ENCODE results near the gene IQCH. TPM values are rescaled to one million over a fixed set of nuclear protein-coding genes. Genes with fewer than 3 reads are reported as not detected.

The IQCH gene
- total and polyA plus RNA-seq, 2 donors, result 0.91 to 1.8 TPM

GRCh38 chr15:67511606-67512005 lies 257.0 kb downstream of the IQCH start:
- WGBS, result 92% methylated on average over 3 of the region's 3 CpGs

GRCh38 chr15:67512140-67512539 lies 257.6 kb downstream of the IQCH start:
- H3K9me3 ChIP-seq (ENCODE audit: control insufficient read depth in 2 of 2, insufficient read depth in 1 of 2, low read length in 1 of 2), result no peaks in the 10 kb centered on the region
- H3K4me3 ChIP-seq (ENCODE audit: low read length in 2 of 2), result no peak overlapping the region
- no peak for DNase-seq (ENCODE audit: low read depth in 6 of 9, low spot score in 9 of 9)
- H3K27me3 ChIP-seq (ENCODE audit: control insufficient read depth in 2 of 2, insufficient read depth in 1 of 2, low read length in 1 of 2), result no peaks in the 10 kb centered on the region
- no peak overlapping the region for H3K27ac ChIP-seq (ENCODE audit: low read depth in 1 of 2, low read length in 1 of 2)
- no peaks in the 10 kb centered on the region for H3K36me3 ChIP-seq (ENCODE audit: control insufficient read depth in 2 of 2, insufficient read depth in 2 of 2, low read length in 1 of 2)
- no peaks in the 10 kb centered on the region for H3K4me1 ChIP-seq (ENCODE audit: control insufficient read depth in 2 of 2, insufficient read depth in 2 of 2, low read length in 2 of 2)
- WGBS, result 80% methylated on average over 3 of the region's 3 CpGs

More at GRCh38 chr15:67511606-67512005, 257.0 kb downstream of the IQCH start:
- Histone ChIP-seq H3K36me3 (ENCODE audit: control insufficient read depth in 2 of 2, insufficient read depth in 2 of 2, low read length in 1 of 2) (no peaks in the 10 kb centered on the region), H3K27ac (ENCODE audit: low read depth in 1 of 2, low read length in 1 of 2) (no peak overlapping the region), H3K4me3 (ENCODE audit: low read length in 2 of 2) (no peak overlapping the region), H3K27me3 (ENCODE audit: control insufficient read depth in 2 of 2, insufficient read depth in 1 of 2, low read length in 1 of 2) (no peaks in the 10 kb centered on the region), H3K4me1 (ENCODE audit: control insufficient read depth in 2 of 2, insufficient read depth in 2 of 2, low read length in 2 of 2) (no peaks in the 10 kb centered on the region), H3K9me3 (ENCODE audit: control insufficient read depth in 2 of 2, insufficient read depth in 1 of 2, low read length in 1 of 2) (no peaks in the 10 kb centered on the region)
- DNase-seq (ENCODE audit: low read depth in 6 of 9, low spot score in 9 of 9), result peak in 1 of 9 donors; percentile 12

- Histone ChIP-seq H3K27ac (ENCODE audit: low read depth in 1 of 2, low read length in 1 of 2) (no peak overlapping the region), H3K36me3 (ENCODE audit: control insufficient read depth in 2 of 2, insufficient read depth in 2 of 2, low read length in 1 of 2) (no peaks in the 10 kb centered on the region), H3K4me1 (ENCODE audit: control insufficient read depth in 2 of 2, insufficient read depth in 2 of 2, low read length in 2 of 2) (no peaks in the 10 kb centered on the region), H3K4me3 (ENCODE audit: low read length in 2 of 2) (no peak overlapping the region), H3K9me3 (ENCODE audit: control insufficient read depth in 2 of 2, insufficient read depth in 1 of 2, low read length in 1 of 2) (no peaks in the 10 kb centered on the region), H3K27me3 (ENCODE audit: control insufficient read depth in 2 of 2, insufficient read depth in 1 of 2, low read length in 1 of 2) (no peaks in the 10 kb centered on the region)
- 91% methylated on average over 9 of the region's 9 CpGs for WGBS
- no peak for DNase-seq (ENCODE audit: low read depth in 6 of 9, low spot score in 9 of 9)
Measured at GRCh38 chr15:67512933-67513714, 258.5 kb downstream of the IQCH start.

DNA sequence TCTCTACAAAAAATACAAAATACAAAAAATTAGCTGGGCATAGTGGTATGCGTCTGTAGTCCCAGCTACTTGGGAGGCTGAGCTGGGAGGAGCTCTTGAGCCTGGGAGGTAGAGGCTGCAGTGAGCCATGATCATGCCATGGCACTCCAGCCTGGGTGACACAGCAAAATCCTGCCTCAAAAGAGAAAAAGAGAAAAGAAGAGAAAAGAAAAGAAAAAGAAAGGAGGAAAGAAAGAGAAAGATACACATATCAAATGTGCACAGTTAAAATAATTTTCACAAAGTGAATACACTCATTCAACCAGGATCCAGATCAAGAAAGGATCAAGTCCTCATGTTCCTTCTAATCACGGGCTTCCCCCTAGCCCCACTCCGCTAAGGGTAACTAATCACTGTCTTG lies 260.5 kb downstream of the IQCH start:
- H3K9me3 ChIP-seq (ENCODE audit: control insufficient read depth in 2 of 2, insufficient read depth in 1 of 2, low read length in 1 of 2), result no peaks in the 10 kb centered on the region
- no peaks in the 10 kb centered on the region for H3K4me1 ChIP-seq (ENCODE audit: control insufficient read depth in 2 of 2, insufficient read depth in 2 of 2, low read length in 2 of 2)
- no peaks in the 10 kb centered on the region for H3K27me3 ChIP-seq (ENCODE audit: control insufficient read depth in 2 of 2, insufficient read depth in 1 of 2, low read length in 1 of 2)
- H3K27ac ChIP-seq (ENCODE audit: low read depth in 1 of 2, low read length in 1 of 2), result no peak overlapping the region
- 99% methylated on average over 3 of the region's 3 CpGs for WGBS
- DNase-seq (ENCODE audit: low read depth in 6 of 9, low spot score in 9 of 9), result no peak
- no peak overlapping the region for H3K4me3 ChIP-seq (ENCODE audit: low read length in 2 of 2)
- no peaks in the 10 kb centered on the region for H3K36me3 ChIP-seq (ENCODE audit: control insufficient read depth in 2 of 2, insufficient read depth in 2 of 2, low read length in 1 of 2)

GRCh38 chr15:67515557-67515956 lies 261.0 kb downstream of the IQCH start:
- H3K36me3 ChIP-seq (ENCODE audit: control insufficient read depth in 2 of 2, insufficient read depth in 2 of 2, low read length in 1 of 2), result no peaks in the 10 kb centered on the region
- no peak for DNase-seq (ENCODE audit: low read depth in 6 of 9, low spot score in 9 of 9)
- H3K27me3 ChIP-seq (ENCODE audit: control insufficient read depth in 2 of 2, insufficient read depth in 1 of 2, low read length in 1 of 2), result no peaks in the 10 kb centered on the region
- H3K4me1 ChIP-seq (ENCODE audit: control insufficient read depth in 2 of 2, insufficient read depth in 2 of 2, low read length in 2 of 2), result peaks cover under 1 to 3% of the 10 kb centered on the region in 2 donors
- H3K27ac ChIP-seq (ENCODE audit: low read depth in 1 of 2, low read length in 1 of 2), result no peak overlapping the region
- over 99% methylated on average over 2 of the region's 2 CpGs for WGBS
- no peaks in the 10 kb centered on the region for H3K9me3 ChIP-seq (ENCODE audit: control insufficient read depth in 2 of 2, insufficient read depth in 1 of 2, low read length in 1 of 2)
- H3K4me3 ChIP-seq (ENCODE audit: low read length in 2 of 2), result no peak overlapping the region

DNA sequence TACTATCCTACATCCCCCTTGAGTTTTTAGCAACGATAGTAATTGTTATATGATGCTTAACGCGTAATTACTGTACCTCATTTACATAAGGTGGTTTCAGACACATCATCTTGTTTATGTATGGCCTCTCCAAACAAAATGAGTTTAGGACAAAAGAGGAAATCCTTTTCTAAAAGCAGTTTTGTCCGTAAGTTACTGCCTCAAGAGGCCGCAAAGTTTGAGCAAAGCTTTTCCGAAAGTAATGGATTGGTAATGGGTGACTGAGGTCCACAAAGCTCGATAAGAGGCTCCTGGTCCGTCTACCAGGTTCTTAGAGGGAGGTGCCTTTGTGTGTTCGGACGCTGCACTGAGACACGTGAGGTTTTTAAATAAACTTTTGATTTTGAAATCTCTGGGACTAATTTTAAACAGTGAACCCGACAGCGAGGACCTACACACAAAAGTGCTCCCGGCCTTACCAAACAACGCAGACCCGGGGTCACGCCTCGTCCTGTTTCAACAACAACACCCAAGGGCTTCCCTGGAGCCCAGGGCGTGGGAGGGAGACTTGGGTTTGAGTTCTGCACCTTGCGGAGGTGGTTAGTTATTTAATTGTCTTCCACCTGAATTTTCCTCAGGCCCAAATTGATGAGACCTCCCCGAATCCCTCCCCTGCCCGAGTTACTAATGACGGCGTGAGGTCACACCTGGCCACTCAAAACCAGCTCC lies 265.9 kb downstream of the IQCH start:
- Histone ChIP-seq H3K36me3 (ENCODE audit: control insufficient read depth in 2 of 2, insufficient read depth in 2 of 2, low read length in 1 of 2) (no peaks in the 10 kb centered on the region), H3K4me1 (ENCODE audit: control insufficient read depth in 2 of 2, insufficient read depth in 2 of 2, low read length in 2 of 2) (peaks cover 7 to 8% of the 10 kb centered on the region in 2 donors), H3K27me3 (ENCODE audit: control insufficient read depth in 2 of 2, insufficient read depth in 1 of 2, low read length in 1 of 2) (no peaks in the 10 kb centered on the region), H3K4me3 (ENCODE audit: low read length in 2 of 2) (peak overlapping the region; percentile 62 to 77), H3K27ac (ENCODE audit: low read depth in 1 of 2, low read length in 1 of 2) (peak overlapping the region; percentile 61 to 86), H3K9me3 (ENCODE audit: control insufficient read depth in 2 of 2, insufficient read depth in 1 of 2, low read length in 1 of 2) (no peaks in the 10 kb centered on the region)
- no peak for DNase-seq (ENCODE audit: low read depth in 6 of 9, low spot score in 9 of 9)
- WGBS, result 22% methylated on average over 24 of the region's 24 CpGs

DNA sequence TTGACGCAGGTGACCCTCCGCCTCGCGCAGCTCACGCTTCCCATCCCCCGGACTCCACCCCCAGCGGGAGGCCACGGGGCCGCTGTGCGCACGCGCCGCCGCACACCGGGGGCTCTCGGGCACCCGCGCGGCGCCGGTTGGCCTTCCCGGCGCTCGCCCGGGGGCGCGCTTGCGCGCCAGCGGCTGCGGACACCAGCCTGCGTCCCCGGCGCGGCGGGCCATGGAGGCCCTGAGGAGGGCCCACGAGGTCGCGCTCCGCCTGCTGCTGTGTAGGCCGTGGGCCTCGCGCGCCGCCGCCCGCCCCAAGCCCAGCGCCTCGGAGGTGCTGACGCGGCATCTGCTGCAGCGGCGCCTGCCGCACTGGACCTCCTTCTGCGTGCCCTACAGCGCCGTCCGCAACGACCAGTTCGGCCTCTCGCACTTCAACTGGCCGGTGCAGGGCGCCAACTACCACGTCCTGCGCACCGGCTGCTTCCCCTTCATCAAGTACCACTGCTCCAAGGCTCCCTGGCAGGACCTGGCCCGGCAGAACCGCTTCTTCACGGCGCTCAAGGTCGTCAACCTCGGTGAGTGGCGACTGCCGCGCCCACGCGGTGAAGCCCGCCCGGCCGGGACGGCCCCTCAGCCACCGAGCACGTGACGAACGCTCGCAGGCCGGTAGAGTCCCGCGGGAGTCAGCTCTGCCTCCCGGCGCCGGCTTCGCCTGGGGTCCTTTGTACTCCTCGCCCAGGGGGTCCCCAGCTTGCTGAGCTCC lies 266.6 kb downstream of the IQCH start, which contains the start of gene C15orf61:
Gene C15orf61, plus strand, starts transcription at position 103 of the 754 bp plus-strand sequence. Its CDS starts 118 bp downstream, at position 221.
- no peaks in the 10 kb centered on the region for H3K9me3 ChIP-seq (ENCODE audit: control insufficient read depth in 2 of 2, insufficient read depth in 1 of 2, low read length in 1 of 2)
- under 1% methylated on average over 94 of the region's 94 CpGs for WGBS
- H3K27me3 ChIP-seq (ENCODE audit: control insufficient read depth in 2 of 2, insufficient read depth in 1 of 2, low read length in 1 of 2), result no peaks in the 10 kb centered on the region
- H3K27ac ChIP-seq (ENCODE audit: low read depth in 1 of 2, low read length in 1 of 2), result peak within 1 kb of the TSS; percentile 85 to 86
- peak within 1 kb of the TSS; percentile 77 to 89 for H3K4me3 ChIP-seq (ENCODE audit: low read length in 2 of 2)
- peaks cover 7 to 8% of the 10 kb centered on the region in 2 donors for H3K4me1 ChIP-seq (ENCODE audit: control insufficient read depth in 2 of 2, insufficient read depth in 2 of 2, low read length in 2 of 2)
- H3K36me3 ChIP-seq (ENCODE audit: control insufficient read depth in 2 of 2, insufficient read depth in 2 of 2, low read length in 1 of 2), result no peaks in the 10 kb centered on the region
- peak in 8 of 9 donors; percentile 50 to 87 (median 72) for DNase-seq (ENCODE audit: low read depth in 6 of 9, low spot score in 9 of 9)

GRCh38 chr15:67521783-67522568 lies 267.4 kb downstream of the IQCH start:
- Histone ChIP-seq H3K4me1 (ENCODE audit: control insufficient read depth in 2 of 2, insufficient read depth in 2 of 2, low read length in 2 of 2) (peaks cover 7 to 8% of the 10 kb centered on the region in 2 donors), H3K27ac (ENCODE audit: low read depth in 1 of 2, low read length in 1 of 2) (peak overlapping the region; percentile 85 to 86), H3K36me3 (ENCODE audit: control insufficient read depth in 2 of 2, insufficient read depth in 2 of 2, low read length in 1 of 2) (no peaks in the 10 kb centered on the region), H3K4me3 (ENCODE audit: low read length in 2 of 2) (peak overlapping the region; percentile 77 to 89), H3K27me3 (ENCODE audit: control insufficient read depth in 2 of 2, insufficient read depth in 1 of 2, low read length in 1 of 2) (no peaks in the 10 kb centered on the region), H3K9me3 (ENCODE audit: control insufficient read depth in 2 of 2, insufficient read depth in 1 of 2, low read length in 1 of 2) (no peaks in the 10 kb centered on the region)
- WGBS, result 7% methylated on average over 23 of the region's 23 CpGs
- DNase-seq (ENCODE audit: low read depth in 6 of 9, low spot score in 9 of 9), result no peak
